H1 (cell line): Measurements from ENCODE around the gene FRMPD4.

Experiments
- BRCA1 ChIP-seq: IDR thresholded peaks from 2 replicates; pipeline ENCODE4 v1.6.1; 2012; ENCODE audit warnings: low read depth, low read length, improper control_type of control experiment
- CHD2 ChIP-seq: IDR thresholded peaks from 2 replicates; pipeline ENCODE4 v1.6.1; 2012; ENCODE audit warnings: low read length, improper control_type of control experiment
- EGR1 ChIP-seq: IDR thresholded peaks from 2 replicates; pipeline ENCODE4 v1.6.1; 2011; ENCODE audit warnings: low read depth, low read length, borderline replicate concordance
- POLR2A ChIP-seq, 2 experiments: IDR thresholded peaks; 1 replicate in 1 of 2; 2 replicates in 1 of 2; pipeline ENCODE4 v1.6.1; 2011; ENCODE audit warnings: low read depth in 2 of 2, low read length in 2 of 2, mild to moderate bottlenecking in 2 of 2; ENCODE audit errors: control extremely low read depth in 1 of 2
- SIRT6 ChIP-seq: IDR thresholded peaks from one replicate; pipeline ENCODE4 v1.7.1; 2012; ENCODE audit warnings: low read length, inconsistent platforms
- TBP ChIP-seq: IDR thresholded peaks from 2 replicates; pipeline ENCODE4 v1.6.1; 2011; ENCODE audit warnings: low read depth, low read length, improper control_type of control experiment
- TF ChIP-seq, protein P1 (sequence below), 3 experiments: IDR thresholded peaks; 1 replicate in 2 of 3; 2 replicates in 1 of 3; pipeline versions ENCODE4 v1.5.1 to v1.6.1; 2011; ENCODE audit warnings: low read length in 3 of 3, mild to moderate bottlenecking in 3 of 3, inconsistent platforms in 2 of 3, low read depth in 1 of 3, moderate library complexity in 1 of 3; ENCODE audit not compliant: insufficient read depth in 1 of 3; ENCODE audit errors: control extremely low read depth in 1 of 3

DNA sequence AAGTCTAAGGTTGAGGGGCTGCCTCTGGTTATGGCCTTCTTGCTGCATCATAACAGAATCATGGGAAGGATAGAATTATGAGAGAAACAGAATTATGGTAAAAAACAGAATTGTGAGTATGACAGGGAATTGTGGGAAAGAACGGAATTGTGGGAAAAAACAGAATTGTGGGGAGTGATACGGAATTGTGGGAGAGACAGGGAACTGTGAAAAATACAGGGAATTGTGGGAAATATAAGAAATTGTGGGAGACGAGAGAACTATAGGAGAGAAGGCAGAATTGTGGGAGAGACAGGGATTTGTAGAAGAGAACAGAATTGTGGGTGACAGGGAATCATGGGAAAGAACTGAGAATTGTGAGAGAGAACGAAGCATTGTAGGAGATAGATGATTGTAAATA lies 159.1 kb downstream of the FRMPD4 start:
- TF ChIP-seq BRCA1: no peak
- TF ChIP-seq EGR1: no peak
- no peak for TF ChIP-seq SIRT6
- no peak for TF ChIP-seq CHD2
- TF ChIP-seq, protein P1, sequence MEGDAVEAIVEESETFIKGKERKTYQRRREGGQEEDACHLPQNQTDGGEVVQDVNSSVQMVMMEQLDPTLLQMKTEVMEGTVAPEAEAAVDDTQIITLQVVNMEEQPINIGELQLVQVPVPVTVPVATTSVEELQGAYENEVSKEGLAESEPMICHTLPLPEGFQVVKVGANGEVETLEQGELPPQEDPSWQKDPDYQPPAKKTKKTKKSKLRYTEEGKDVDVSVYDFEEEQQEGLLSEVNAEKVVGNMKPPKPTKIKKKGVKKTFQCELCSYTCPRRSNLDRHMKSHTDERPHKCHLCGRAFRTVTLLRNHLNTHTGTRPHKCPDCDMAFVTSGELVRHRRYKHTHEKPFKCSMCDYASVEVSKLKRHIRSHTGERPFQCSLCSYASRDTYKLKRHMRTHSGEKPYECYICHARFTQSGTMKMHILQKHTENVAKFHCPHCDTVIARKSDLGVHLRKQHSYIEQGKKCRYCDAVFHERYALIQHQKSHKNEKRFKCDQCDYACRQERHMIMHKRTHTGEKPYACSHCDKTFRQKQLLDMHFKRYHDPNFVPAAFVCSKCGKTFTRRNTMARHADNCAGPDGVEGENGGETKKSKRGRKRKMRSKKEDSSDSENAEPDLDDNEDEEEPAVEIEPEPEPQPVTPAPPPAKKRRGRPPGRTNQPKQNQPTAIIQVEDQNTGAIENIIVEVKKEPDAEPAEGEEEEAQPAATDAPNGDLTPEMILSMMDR (IDR thresholded peaks at IDR 0.05; ENCODE audit: control extremely low read depth in 1 of 3, insufficient read depth in 1 of 3, low read depth in 1 of 3, low read length in 3 of 3): no peak
- no peak for TF ChIP-seq POLR2A (IDR thresholded peaks at IDR 0.05; ENCODE audit: control extremely low read depth in 1 of 2, low read depth in 2 of 2, low read length in 2 of 2)
- TF ChIP-seq TBP: no peak
